ENCODE measurements around the gene METTL25. TPM values are rescaled to one million over a fixed set of nuclear protein-coding genes. Genes with fewer than 3 reads are reported as not detected.

The METTL25 gene
- total RNA-seq, 4 donors from 2014 or later, result 15.2 to 29.9 (median 22.0) TPM

DNA sequence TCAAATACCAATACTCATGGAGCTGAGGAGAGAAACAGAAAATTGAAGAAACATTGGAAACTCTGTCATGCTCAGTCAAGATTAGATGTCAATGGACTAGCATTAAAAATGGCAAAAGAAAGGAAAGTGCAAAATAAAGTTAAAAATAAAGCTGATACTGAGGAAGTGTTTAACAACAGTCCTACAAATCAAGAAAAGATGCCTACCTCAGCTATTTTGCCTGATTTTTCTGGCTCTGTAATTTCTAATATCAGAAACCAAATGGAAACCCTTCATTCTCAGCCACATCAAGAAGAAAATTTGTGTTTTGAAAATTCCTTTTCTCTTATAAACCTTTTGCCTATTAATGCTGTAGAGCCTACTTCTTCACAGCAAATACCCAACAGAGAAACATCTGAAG, 40.5 kb downstream of the METTL25 start:
- no peak for DNase-seq (ENCODE audit: extremely low spot score)
- no peaks in the 10 kb centered on the region for H3K4me1 ChIP-seq
- no peak overlapping the region for H3K4me3 ChIP-seq
- no peaks in the 10 kb centered on the region for H3K27me3 ChIP-seq
- H3K36me3 ChIP-seq, result peaks cover 0 to 30% (median 15%) of the 10 kb centered on the region in 4 donors
- no peaks in the 10 kb centered on the region for H3K9me3 ChIP-seq
- TF ChIP-seq POLR2AphosphoS5 (IDR thresholded peaks at IDR 0.05) (no peak), EP300 (IDR thresholded peaks at IDR 0.05) (no peak), POLR2A (IDR thresholded peaks at IDR 0.05; ENCODE audit: low read depth) (no peak)
- TF ChIP-seq, protein P1, sequence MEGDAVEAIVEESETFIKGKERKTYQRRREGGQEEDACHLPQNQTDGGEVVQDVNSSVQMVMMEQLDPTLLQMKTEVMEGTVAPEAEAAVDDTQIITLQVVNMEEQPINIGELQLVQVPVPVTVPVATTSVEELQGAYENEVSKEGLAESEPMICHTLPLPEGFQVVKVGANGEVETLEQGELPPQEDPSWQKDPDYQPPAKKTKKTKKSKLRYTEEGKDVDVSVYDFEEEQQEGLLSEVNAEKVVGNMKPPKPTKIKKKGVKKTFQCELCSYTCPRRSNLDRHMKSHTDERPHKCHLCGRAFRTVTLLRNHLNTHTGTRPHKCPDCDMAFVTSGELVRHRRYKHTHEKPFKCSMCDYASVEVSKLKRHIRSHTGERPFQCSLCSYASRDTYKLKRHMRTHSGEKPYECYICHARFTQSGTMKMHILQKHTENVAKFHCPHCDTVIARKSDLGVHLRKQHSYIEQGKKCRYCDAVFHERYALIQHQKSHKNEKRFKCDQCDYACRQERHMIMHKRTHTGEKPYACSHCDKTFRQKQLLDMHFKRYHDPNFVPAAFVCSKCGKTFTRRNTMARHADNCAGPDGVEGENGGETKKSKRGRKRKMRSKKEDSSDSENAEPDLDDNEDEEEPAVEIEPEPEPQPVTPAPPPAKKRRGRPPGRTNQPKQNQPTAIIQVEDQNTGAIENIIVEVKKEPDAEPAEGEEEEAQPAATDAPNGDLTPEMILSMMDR (IDR thresholded peaks at IDR 0.05), result no peak
- intact Hi-C loops (cut with DNase I), result no loop called here
- H3K27ac ChIP-seq (replicated peaks in 1 of 4), result no peak overlapping the region

DNA sequence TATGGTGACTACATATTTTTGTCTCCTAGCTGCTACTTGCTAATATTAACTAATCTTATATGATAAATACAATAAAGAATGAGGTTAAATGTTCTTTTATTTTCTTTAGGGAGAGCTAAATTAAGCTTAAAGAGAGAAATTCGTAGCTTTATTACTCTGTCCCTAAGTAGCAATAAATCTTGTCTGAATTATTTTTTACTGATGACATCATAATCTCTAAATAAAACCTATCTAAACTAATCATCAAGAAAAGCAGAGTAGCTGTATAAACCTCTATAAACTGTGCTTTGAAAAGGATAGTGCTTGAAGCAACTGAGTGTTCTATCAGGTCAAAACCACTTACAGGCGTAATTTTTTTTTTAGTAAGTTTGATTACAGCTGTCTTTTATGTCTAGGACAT, 42.5 kb downstream of the METTL25 start:
- no peak overlapping the region for H3K4me3 ChIP-seq
- H3K27ac ChIP-seq (replicated peaks in 1 of 4), result no peak overlapping the region
- H3K27me3 ChIP-seq, result no peaks in the 10 kb centered on the region
- WGBS, result 73% methylated on average over 2 of the region's 2 CpGs
- TF ChIP-seq POLR2A (IDR thresholded peaks at IDR 0.05; ENCODE audit: low read depth), result no peak
- TF ChIP-seq, protein P1 (IDR thresholded peaks at IDR 0.05), result no peak
- no peak for TF ChIP-seq EP300 (IDR thresholded peaks at IDR 0.05)
- TF ChIP-seq POLR2AphosphoS5 (IDR thresholded peaks at IDR 0.05), result no peak
- DNase-seq (ENCODE audit: extremely low spot score), result no peak
- no peaks in the 10 kb centered on the region for H3K9me3 ChIP-seq
- H3K4me1 ChIP-seq, result no peaks in the 10 kb centered on the region
- peaks cover 0 to 17% (median 8%) of the 10 kb centered on the region in 4 donors for H3K36me3 ChIP-seq
- intact Hi-C loops (cut with DNase I), result no loop called here

DNA sequence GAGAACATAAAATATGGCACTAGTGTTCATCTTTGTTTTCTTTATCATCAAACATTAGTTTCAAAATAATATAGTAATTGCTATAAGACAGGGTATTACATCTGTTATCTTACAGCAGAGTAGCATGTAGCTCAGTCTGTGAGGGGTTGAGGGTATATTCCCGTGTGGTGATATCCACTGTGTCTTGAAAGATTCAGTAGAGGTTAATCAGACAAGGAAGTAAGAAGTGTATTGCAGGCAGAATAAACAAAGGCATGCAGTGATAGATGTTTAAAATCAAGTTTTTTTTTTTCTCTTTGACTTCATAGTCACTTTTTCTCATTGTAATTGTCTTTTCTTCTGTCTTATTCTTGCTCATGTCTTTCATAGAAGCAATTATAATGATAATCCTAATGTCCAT, 48.3 kb downstream of the METTL25 start:
- intact Hi-C loops (cut with DNase I), result no loop called here
- DNase-seq (ENCODE audit: extremely low spot score), result no peak
- Histone ChIP-seq H3K27ac (replicated peaks in 1 of 4) (no peak overlapping the region), H3K9me3 (no peaks in the 10 kb centered on the region), H3K36me3 (peaks cover 2 to 15% (median 5%) of the 10 kb centered on the region in 4 donors), H3K27me3 (no peaks in the 10 kb centered on the region), H3K4me1 (no peaks in the 10 kb centered on the region), H3K4me3 (no peak overlapping the region)
- WGBS, result 77% methylated on average over 1 of the region's 1 CpG
- no peak for TF ChIP-seq POLR2A (IDR thresholded peaks at IDR 0.05; ENCODE audit: low read depth)
- TF ChIP-seq POLR2AphosphoS5 (IDR thresholded peaks at IDR 0.05), result no peak
- TF ChIP-seq, protein P1 (IDR thresholded peaks at IDR 0.05), result no peak
- no peak for TF ChIP-seq EP300 (IDR thresholded peaks at IDR 0.05)

DNA sequence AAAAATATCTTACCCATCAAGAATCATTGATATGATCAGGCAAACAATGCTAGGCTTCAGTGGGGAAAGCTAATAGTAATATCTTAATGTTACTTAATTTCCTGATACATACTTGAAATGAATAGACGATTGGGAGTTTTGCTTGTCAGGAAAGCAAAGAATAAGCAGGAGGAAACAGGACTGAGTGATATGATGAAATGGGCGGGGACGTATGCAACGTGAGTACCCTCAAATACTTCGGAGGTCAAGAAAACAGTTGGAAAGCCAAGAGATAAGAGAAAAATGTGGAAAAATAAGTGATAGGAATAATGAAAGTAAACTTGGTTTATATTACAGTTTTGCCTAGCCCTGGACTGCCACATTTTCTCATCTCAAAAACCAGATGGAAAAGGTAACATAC, 49.2 kb downstream of the METTL25 start:
- intact Hi-C loops (cut with DNase I), result no loop called here
- no peak for TF ChIP-seq EP300 (IDR thresholded peaks at IDR 0.05)
- no peak for TF ChIP-seq POLR2AphosphoS5 (IDR thresholded peaks at IDR 0.05)
- TF ChIP-seq POLR2A (IDR thresholded peaks at IDR 0.05; ENCODE audit: low read depth), result no peak
- TF ChIP-seq, protein P1 (IDR thresholded peaks at IDR 0.05), result no peak
- Histone ChIP-seq H3K9me3 (no peaks in the 10 kb centered on the region), H3K27ac (replicated peaks in 1 of 4) (no peak overlapping the region), H3K4me1 (no peaks in the 10 kb centered on the region), H3K36me3 (peaks cover 4 to 15% (median 6%) of the 10 kb centered on the region in 4 donors), H3K27me3 (no peaks in the 10 kb centered on the region), H3K4me3 (no peak overlapping the region)
- 89% methylated on average over 5 of the region's 5 CpGs for WGBS
- no peak for DNase-seq (ENCODE audit: extremely low spot score)

DNA sequence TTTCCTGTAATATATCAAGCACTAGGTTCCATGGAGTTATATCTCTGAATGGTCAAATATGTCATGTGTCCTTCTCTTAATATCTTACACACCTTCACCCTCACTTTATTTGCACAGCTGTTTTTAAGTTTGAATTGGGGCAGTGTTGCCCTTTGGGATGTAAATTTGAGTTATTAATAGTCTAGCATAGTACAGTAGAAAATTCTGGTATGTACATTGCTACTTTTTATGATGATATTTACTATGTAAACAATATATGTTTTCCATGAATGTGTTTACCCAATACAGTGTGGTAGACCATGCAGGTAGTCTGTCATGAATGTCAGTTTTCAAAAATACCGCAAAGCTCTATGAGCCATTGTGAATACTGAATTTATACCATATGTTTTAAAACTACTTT, 50.5 kb downstream of the METTL25 start:
- Histone ChIP-seq H3K9me3 (no peaks in the 10 kb centered on the region), H3K27ac (replicated peaks in 1 of 4) (no peak overlapping the region), H3K27me3 (no peaks in the 10 kb centered on the region), H3K4me3 (no peak overlapping the region), H3K36me3 (peaks cover 4 to 15% (median 6%) of the 10 kb centered on the region in 4 donors), H3K4me1 (no peaks in the 10 kb centered on the region)
- no peak for TF ChIP-seq EP300 (IDR thresholded peaks at IDR 0.05)
- TF ChIP-seq, protein P1 (IDR thresholded peaks at IDR 0.05), result no peak
- 100% methylated on average over 1 of the region's 1 CpG for WGBS
- no peak for DNase-seq (ENCODE audit: extremely low spot score)
- intact Hi-C loops (cut with DNase I), result no loop called here
